HepG2 (cell line): ENCODE measurements around the gene SLC22A7. TPM values are rescaled to one million over a fixed set of nuclear protein-coding genes. Genes with fewer than 3 reads are reported as not detected.

Experiments used
- MEIS2 ChIP-seq: sonication (generic); formaldehyde crosslinking; IDR thresholded peaks from 2 replicates; pipeline ENCODE4 v1.9.0; 2021; ENCODE audit warnings: mild to moderate bottlenecking, missing genetic modification reagents
- ZNF256 ChIP-seq: sonication (generic); formaldehyde crosslinking; conservative IDR thresholded peaks from 2 replicates; pipeline ENCODE4 v1.4.0; 2020; ENCODE audit warnings: missing genetic modification reagents
- ZNF772 ChIP-seq: sonication (generic); formaldehyde crosslinking; IDR thresholded peaks from 2 replicates; pipeline ENCODE4 v1.5.0; 2020; ENCODE audit warnings: mild to moderate bottlenecking, missing genetic modification reagents
- polyA plus RNA-seq, 8 experiments: library from polyadenylated mRNA; depleted of rRNA in 3 of 8; stranded (reverse) in 7 of 8; unstranded in 1 of 8; fragments of >200 nt; fragmentation: Illumina TruSeq in 4 of 8; extraction: Trizol in 4 of 8; gene quantifications; 2 replicates each; pipeline versions ENCODE4 v1.2.1 to v1.2.3, GENCODE V29; 2011 to 2016; ENCODE audit warnings: low read depth in 4 of 8, missing spikeins in 1 of 8, mixed read lengths in 1 of 8; ENCODE audit not compliant: insufficient read depth in 1 of 8
- total RNA-seq, 5 experiments: library from RNA; depleted of rRNA; stranded (reverse); fragments of >200 nt; fragmentation: Illumina TruSeq; extraction: Trizol; gene quantifications; 2 replicates each; pipeline ENCODE4 v1.2.3, GENCODE V29; 2016; ENCODE audit warnings: low read depth in 1 of 5
- TF ChIP-seq, protein P1 (sequence below), 2 experiments: sonication (generic) in 1 of 2; formaldehyde crosslinking in 1 of 2; IDR thresholded peaks; 2 replicates each; pipeline versions ENCODE4 v1.6.1 to v1.9.0; 2014 to 2022; ENCODE audit warnings: antibody characterized with exemption in 1 of 2, borderline replicate concordance in 1 of 2, inconsistent platforms in 1 of 2, low read depth in 1 of 2, missing genetic modification reagents in 1 of 2

SLC22A7 gene
- total and polyA plus RNA-seq, 2 of the 13 experiments (the other 11 are each of a cell fraction or from before 2014, with no cell fraction given), result 5.3 to 22.6 TPM

DNA sequence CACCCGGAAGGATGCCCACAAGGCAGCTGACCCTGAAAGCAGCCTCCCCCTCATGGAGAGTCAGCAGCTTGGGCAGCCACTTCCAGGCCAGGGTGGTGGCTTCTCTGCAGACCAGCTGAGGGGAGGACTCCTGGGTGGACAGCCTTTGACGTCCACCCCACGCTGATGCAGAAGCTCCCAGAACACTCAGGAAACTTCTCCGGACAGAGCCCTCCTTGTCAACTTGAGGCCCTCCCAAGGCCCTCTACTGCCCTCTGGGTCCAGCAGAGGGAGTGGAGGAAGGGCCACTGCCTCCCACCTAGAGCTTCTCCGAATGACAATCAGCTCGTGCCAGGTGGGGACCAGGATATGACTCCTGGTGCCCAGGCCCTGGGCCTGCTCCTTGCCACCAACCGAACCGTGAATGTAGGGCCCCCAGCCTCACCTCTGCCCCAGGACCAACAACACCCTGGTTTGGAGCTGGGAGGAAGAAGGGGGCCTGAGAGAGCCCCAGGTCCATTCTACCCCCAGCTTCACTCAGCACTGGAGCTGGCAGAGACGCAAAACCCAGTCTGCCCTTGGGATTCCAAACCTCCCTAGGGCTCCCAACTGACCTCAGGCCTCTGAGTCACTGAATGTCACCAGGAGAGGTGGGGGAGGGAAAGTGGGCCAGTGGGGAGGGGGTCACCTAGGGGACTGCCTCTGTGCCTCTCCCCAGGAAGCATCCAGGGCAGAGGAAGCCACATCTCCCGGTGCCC, 10.9 kb upstream of the SLC22A7 start (continued):
- TF ChIP-seq, protein P1, sequence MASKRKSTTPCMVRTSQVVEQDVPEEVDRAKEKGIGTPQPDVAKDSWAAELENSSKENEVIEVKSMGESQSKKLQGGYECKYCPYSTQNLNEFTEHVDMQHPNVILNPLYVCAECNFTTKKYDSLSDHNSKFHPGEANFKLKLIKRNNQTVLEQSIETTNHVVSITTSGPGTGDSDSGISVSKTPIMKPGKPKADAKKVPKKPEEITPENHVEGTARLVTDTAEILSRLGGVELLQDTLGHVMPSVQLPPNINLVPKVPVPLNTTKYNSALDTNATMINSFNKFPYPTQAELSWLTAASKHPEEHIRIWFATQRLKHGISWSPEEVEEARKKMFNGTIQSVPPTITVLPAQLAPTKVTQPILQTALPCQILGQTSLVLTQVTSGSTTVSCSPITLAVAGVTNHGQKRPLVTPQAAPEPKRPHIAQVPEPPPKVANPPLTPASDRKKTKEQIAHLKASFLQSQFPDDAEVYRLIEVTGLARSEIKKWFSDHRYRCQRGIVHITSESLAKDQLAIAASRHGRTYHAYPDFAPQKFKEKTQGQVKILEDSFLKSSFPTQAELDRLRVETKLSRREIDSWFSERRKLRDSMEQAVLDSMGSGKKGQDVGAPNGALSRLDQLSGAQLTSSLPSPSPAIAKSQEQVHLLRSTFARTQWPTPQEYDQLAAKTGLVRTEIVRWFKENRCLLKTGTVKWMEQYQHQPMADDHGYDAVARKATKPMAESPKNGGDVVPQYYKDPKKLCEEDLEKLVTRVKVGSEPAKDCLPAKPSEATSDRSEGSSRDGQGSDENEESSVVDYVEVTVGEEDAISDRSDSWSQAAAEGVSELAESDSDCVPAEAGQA (IDR thresholded peaks at IDR 0.05; ENCODE audit: low read depth), result 0 out of 2 replicates have a peak, but pooled peaks have one; percentile 42
- TF ChIP-seq, protein P1 (CRISPR knock-in tag; IDR thresholded peaks at IDR 0.05; ENCODE audit: borderline replicate concordance), result no peak
- TF ChIP-seq MEIS2 (CRISPR knock-in tag) (peak; percentile 50; the same call in 1 of the 2 replicates), ZNF772 (0 out of 2 replicates have a peak, but pooled peaks have one; percentile 36), ZNF256 (CRISPR knock-in tag) (0 out of 2 replicates have a peak, but pooled peaks have one; percentile 37)
